ENCODE measurements around the gene IL18. TPM values are rescaled to one million over a fixed set of nuclear protein-coding genes. Genes with fewer than 3 reads are reported as not detected.

Gene IL18
- total RNA-seq, 4 donors from 2014 or later: 5.8 to 18.3 (median 9.3) TPM

DNA sequence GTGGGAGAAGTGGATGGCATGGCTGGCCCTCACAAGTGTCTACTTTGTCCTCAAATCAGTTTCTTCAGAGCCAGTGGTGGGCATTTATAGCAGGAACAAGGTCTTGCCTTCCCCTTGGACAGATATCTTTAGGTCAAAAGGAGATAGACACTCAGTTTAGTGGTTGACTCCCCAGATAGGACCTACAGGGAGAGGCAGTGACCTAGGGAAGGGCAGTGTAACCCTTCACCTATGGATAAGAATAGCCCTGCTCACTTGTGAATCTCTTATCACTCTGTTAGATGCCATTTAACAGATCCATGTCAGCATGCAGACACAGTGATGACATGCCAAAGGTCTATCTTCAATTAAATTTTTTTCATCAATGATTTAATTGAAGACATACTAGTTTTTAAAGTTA is 22.4 kb upstream of the IL18 start:
- Histone ChIP-seq H3K27me3 (no peaks in the 10 kb centered on the region), H3K27ac (no peak overlapping the region), H3K4me1 (peaks cover 3 to 4% of the 10 kb centered on the region in 2 donors), H3K4me3 (replicated peaks in 1 of 3) (no peak overlapping the region), H3K36me3 (no peaks in the 10 kb centered on the region), H3K9me3 (no peaks in the 10 kb centered on the region)
- no peak for DNase-seq
- TF ChIP-seq CTCF (IDR thresholded peaks at IDR 0.05): no peak
- TF ChIP-seq POLR2A (IDR thresholded peaks at IDR 0.05): no peak
- intact Hi-C loops (cut with DNase I): no loop called here

- no peaks in the 10 kb centered on the region for H3K9me3 ChIP-seq
- no peak for TF ChIP-seq POLR2A (IDR thresholded peaks at IDR 0.05)
- no peak for TF ChIP-seq CTCF (IDR thresholded peaks at IDR 0.05)
- peaks cover 3 to 4% of the 10 kb centered on the region in 2 donors for H3K4me1 ChIP-seq
- H3K27ac ChIP-seq: no peak overlapping the region
- intact Hi-C loops (cut with DNase I): no loop called here
- no peaks in the 10 kb centered on the region for H3K27me3 ChIP-seq
- no peaks in the 10 kb centered on the region for H3K36me3 ChIP-seq
- DNase-seq: no peak
- no peak overlapping the region for H3K4me3 ChIP-seq (replicated peaks in 1 of 3)
Observed at GRCh38 chr11:112185883-112186282, 22.0 kb upstream of the IL18 start.

- H3K27me3 ChIP-seq: no peaks in the 10 kb centered on the region
- H3K4me1 ChIP-seq: peaks cover 3 to 4% of the 10 kb centered on the region in 2 donors
- DNase-seq: no peak
- H3K4me3 ChIP-seq (replicated peaks in 1 of 3): no peak overlapping the region
- intact Hi-C loops (cut with DNase I): no loop called here
- no peaks in the 10 kb centered on the region for H3K9me3 ChIP-seq
- TF ChIP-seq POLR2A (IDR thresholded peaks at IDR 0.05): no peak
- no peak for TF ChIP-seq CTCF (IDR thresholded peaks at IDR 0.05)
- no peak overlapping the region for H3K27ac ChIP-seq
- 66 to 83% methylated on average over 1 of the region's 1 CpG for WGBS, 2 donors
- no peaks in the 10 kb centered on the region for H3K36me3 ChIP-seq
Observed at GRCh38 chr11:112182867-112183266, 19.0 kb upstream of the IL18 start.

DNA sequence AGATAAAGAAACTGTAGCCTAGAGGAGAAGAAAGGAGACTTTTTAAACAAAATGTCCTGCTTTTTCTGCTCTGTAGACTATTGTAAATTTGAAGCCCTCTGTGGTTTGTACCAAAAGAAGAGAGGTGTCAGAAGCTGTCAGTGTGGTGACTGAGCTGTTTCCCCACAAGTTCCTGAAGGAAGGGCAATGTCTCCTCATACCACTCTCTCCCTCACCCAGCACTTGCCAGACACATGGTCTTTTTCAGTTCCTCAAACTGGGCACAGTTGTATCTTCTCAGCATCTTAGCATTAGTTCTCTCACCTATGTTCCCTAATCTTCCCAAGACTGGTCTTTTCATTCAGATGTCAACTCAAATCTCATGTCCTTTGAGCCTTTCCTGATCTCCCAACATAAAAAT is 15.7 kb upstream of the IL18 start:
- no peak for DNase-seq
- Histone ChIP-seq H3K36me3 (no peaks in the 10 kb centered on the region), H3K4me3 (replicated peaks in 1 of 3) (no peak overlapping the region), H3K27me3 (no peaks in the 10 kb centered on the region), H3K27ac (no peak overlapping the region), H3K4me1 (peaks cover 0 to 7% of the 10 kb centered on the region in 2 donors), H3K9me3 (no peaks in the 10 kb centered on the region)
- intact Hi-C loops (cut with DNase I): no loop called here
- TF ChIP-seq CTCF (IDR thresholded peaks at IDR 0.05) (no peak), POLR2A (IDR thresholded peaks at IDR 0.05) (no peak)

GRCh38 chr11:112178936-112179335 is 15.0 kb upstream of the IL18 start:
- intact Hi-C loops (cut with DNase I): no loop called here
- DNase-seq: no peak
- Histone ChIP-seq H3K9me3 (no peaks in the 10 kb centered on the region), H3K27ac (no peak overlapping the region), H3K36me3 (no peaks in the 10 kb centered on the region), H3K4me3 (replicated peaks in 1 of 3) (no peak overlapping the region), H3K27me3 (no peaks in the 10 kb centered on the region), H3K4me1 (peaks cover 0 to 7% of the 10 kb centered on the region in 2 donors)
- 77 to 85% methylated on average over 3 of the region's 3 CpGs for WGBS, 2 donors
- TF ChIP-seq POLR2A (IDR thresholded peaks at IDR 0.05): no peak
- TF ChIP-seq CTCF (IDR thresholded peaks at IDR 0.05): no peak

Measured in thyroid gland (tissue), 4 donors.